Keratinocyte (primary cell): ENCODE data around the gene SCN8A. TPM values are rescaled to one million over a fixed set of nuclear protein-coding genes. Genes with fewer than 3 reads are reported as not detected.

ENCODE experiments used
- DNase-seq: peaks from one replicate; pipeline ENCODE4 v3.0.0-alpha.2; 2011; ENCODE audit warnings: low read depth, missing footprints, low spot score
- FAIRE-seq: peaks from 2 replicates; lab custom pipeline; 2011; peaks lifted over from hg19 to GRCh38; lab: Jason Lieb, UNC
- H2AFZ ChIP-seq: 2 replicates; pipeline ENCODE4 v1.6.0; 2012; ENCODE audit warnings: low read length, control low read depth, inconsistent platforms; ENCODE audit not compliant: control insufficient read depth
- H3K27ac ChIP-seq: 2 replicates; pipeline ENCODE4 v1.5.1; 2011; ENCODE audit warnings: low read length; ENCODE audit not compliant: control insufficient read depth, insufficient read depth
- H3K27me3 ChIP-seq: 3 replicates; pipeline ENCODE4 v1.6.0; 2011; ENCODE audit warnings: low read length; ENCODE audit not compliant: control insufficient read depth, insufficient read depth; ENCODE audit errors: extremely low read depth
- H3K36me3 ChIP-seq, 2 experiments: 2 replicates in 1 of 2; 3 replicates in 1 of 2; pipeline ENCODE4 v1.5.1; 2011; ENCODE audit warnings: low read length in 2 of 2, mild to moderate bottlenecking in 1 of 2; ENCODE audit not compliant: control insufficient read depth in 2 of 2, insufficient read depth in 2 of 2; ENCODE audit errors: extremely low read depth in 1 of 2
- H3K4me1 ChIP-seq: 3 replicates; pipeline ENCODE4 v1.5.1; 2011; ENCODE audit warnings: low read length; ENCODE audit not compliant: control insufficient read depth, insufficient read depth; ENCODE audit errors: extremely low read depth
- H3K4me2 ChIP-seq: 3 replicates; pipeline ENCODE4 v1.6.0; 2011; ENCODE audit warnings: low read depth, low read length; ENCODE audit not compliant: control insufficient read depth, insufficient read depth; ENCODE audit errors: extremely low read depth
- H3K4me3 ChIP-seq, 3 experiments: fragments of 200-600 bp in 1 of 3; sonication (generic) in 1 of 3; 2 replicates in 2 of 3; 3 replicates in 1 of 3; pipeline ENCODE4 v1.5.1; 2011 to 2016; ENCODE audit warnings: low read length in 3 of 3, mild to moderate bottlenecking in 3 of 3, control low read depth in 2 of 3, inconsistent platforms in 1 of 3, low read depth in 1 of 3, mixed read lengths in 1 of 3, mixed run types in 1 of 3, moderate library complexity in 1 of 3; ENCODE audit not compliant: control insufficient read depth in 2 of 3, insufficient read depth in 2 of 3; ENCODE audit errors: extremely low read depth in 1 of 3
- H3K79me2 ChIP-seq: 2 replicates; pipeline ENCODE4 v1.6.0; 2012; ENCODE audit warnings: low read length; ENCODE audit not compliant: control insufficient read depth, insufficient read depth
- H3K9ac ChIP-seq: 3 replicates; pipeline ENCODE4 v1.6.0; 2011; ENCODE audit warnings: low read length; ENCODE audit not compliant: control insufficient read depth, insufficient read depth; ENCODE audit errors: extremely low read depth
- H3K9me1 ChIP-seq: 3 replicates; pipeline ENCODE4 v1.6.0; 2011; ENCODE audit warnings: low read length; ENCODE audit not compliant: control insufficient read depth, insufficient read depth; ENCODE audit errors: extremely low read depth
- H3K9me3 ChIP-seq: 2 replicates; pipeline ENCODE4 v1.5.1; 2012; ENCODE audit warnings: low read depth, low read length; ENCODE audit not compliant: control insufficient read depth
- H4K20me1 ChIP-seq: 3 replicates; pipeline ENCODE4 v1.6.0; 2011; ENCODE audit warnings: low read length; ENCODE audit not compliant: control insufficient read depth, insufficient read depth; ENCODE audit errors: extremely low read depth
- CTCF ChIP-seq, 3 experiments: IDR thresholded peaks in 1 of 3; conservative IDR thresholded peaks in 1 of 3; optimal IDR thresholded peaks in 1 of 3; 2 replicates in 2 of 3; 3 replicates in 1 of 3; pipeline versions ENCODE3 to v1.5.1; 2011; ENCODE audit warnings: low read length in 3 of 3, mild to moderate bottlenecking in 3 of 3, moderate library complexity in 2 of 3, control low read depth in 1 of 3, inconsistent platforms in 1 of 3; ENCODE audit not compliant: insufficient read depth in 2 of 3; ENCODE audit errors: extremely low read depth in 1 of 3
- EZH2 ChIP-seq: IDR thresholded peaks from one replicate; pipeline ENCODE4 v1.6.1; 2012; ENCODE audit warnings: inconsistent platforms, mild to moderate bottlenecking, low read length, moderate library complexity
- dilution Hi-C: fragments of 300-500 bp; cut with MboI; formaldehyde crosslinking; loops from one replicate; pipeline ENCODE4 v1.7.0; 2020; ENCODE audit warnings: low sequenced_read_pairs; ENCODE audit not compliant: extremely low pct_ligation_motif_present
- polyA plus RNA-seq, 5 experiments: library from polyadenylated mRNA; depleted of rRNA in 3 of 5; stranded (reverse) in 3 of 5; stranded (forward) in 1 of 5; unstranded in 1 of 5; fragments of >200 nt; gene quantifications; 1 replicate in 1 of 5; 2 replicates in 3 of 5; 3 replicates in 1 of 5; pipeline versions ENCODE4 v1.2.1 to v1.2.3, GENCODE V29; 2011 to 2012; ENCODE audit warnings: missing spikeins in 2 of 5, low read depth in 1 of 5, low replicate concordance in 1 of 5

The SCN8A gene
- polyA plus RNA-seq, 1 donor (not counting 4 experiments of a cell fraction or from before 2014, with no cell fraction given) = 1.1 TPM

- Histone ChIP-seq H3K4me2 (no peak overlapping the region), H3K9me1 (no peaks in the 10 kb centered on the region), H2AFZ (no peak overlapping the region), H3K9ac (no peak overlapping the region), H3K27ac (no peak overlapping the region), H3K36me3 (no peaks in the 10 kb centered on the region), H3K9me3 (no peaks in the 10 kb centered on the region), H3K4me3 (no peak overlapping the region), H3K79me2 (no peaks in the 10 kb centered on the region), H3K4me1 (no peaks in the 10 kb centered on the region), H3K27me3 (peaks cover 41% of the 10 kb centered on the region), H4K20me1 (no peaks in the 10 kb centered on the region)
- TF ChIP-seq CTCF (optimal IDR thresholded peaks at IDR 0.05 in 1 of 3, IDR thresholded peaks at IDR 0.05 in 1 of 3, conservative IDR thresholded peaks at IDR 0.05 in 1 of 3; ENCODE audit: extremely low read depth in 1 of 3, insufficient read depth in 2 of 3, low read length in 3 of 3) = no peak
- TF ChIP-seq EZH2 = no peak
- dilution Hi-C loops = no loop called here
- FAIRE-seq (no peak), DNase-seq (no peak)
Observed at GRCh38 chr12:51815571-51815970, 224.5 kb downstream of the SCN8A start.

DNA sequence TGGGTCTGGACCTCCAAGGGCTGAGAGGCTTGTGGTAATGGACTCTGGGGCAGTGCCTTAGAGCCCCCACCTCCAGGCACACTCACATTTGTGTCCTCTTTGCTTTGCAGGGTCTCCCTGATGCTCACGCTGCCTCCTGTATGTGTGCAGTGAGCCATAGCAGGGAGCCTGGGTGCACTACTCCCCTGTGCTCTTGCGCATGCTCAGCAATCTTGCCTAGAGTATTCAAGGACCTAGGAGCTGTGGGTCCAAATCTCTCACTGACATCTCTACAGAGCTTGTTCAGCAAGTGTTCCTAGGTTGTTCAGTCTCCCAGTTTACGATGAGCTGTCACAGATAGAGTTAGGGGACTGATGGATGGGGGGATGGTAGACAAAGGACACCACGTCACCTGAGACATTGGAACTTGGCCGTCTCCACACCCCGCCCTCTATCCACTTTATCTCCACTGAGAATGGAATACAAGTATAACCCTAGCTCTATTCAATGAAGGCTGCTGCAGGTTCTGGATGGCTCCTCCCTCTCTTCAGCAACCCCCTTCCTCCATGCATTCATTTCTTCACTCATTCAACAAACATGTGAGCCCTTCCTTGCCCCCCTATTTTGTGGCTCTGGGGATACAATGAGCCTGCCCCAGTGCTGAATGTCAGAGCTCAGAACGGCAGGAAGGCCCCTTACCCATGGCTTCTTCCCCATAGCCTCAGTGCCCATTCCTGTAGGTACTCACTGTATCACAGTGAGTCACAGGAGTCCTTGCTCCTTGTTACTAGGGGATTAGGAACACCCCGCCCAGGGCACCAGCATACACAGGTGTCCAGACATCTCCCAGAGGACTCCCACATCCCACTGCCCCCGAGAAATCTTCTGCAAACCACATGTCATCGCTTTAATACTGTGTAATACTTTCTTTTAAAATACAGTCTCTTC lies 226.3 kb downstream of the SCN8A start:
- Histone ChIP-seq H3K9ac (no peak overlapping the region), H3K27ac (no peak overlapping the region), H3K9me3 (no peaks in the 10 kb centered on the region), H2AFZ (no peak overlapping the region), H3K27me3 (peaks cover 56% of the 10 kb centered on the region), H3K4me3 (no peak overlapping the region), H3K4me1 (no peaks in the 10 kb centered on the region), H3K36me3 (no peaks in the 10 kb centered on the region), H3K79me2 (no peaks in the 10 kb centered on the region), H4K20me1 (no peaks in the 10 kb centered on the region), H3K4me2 (no peak overlapping the region), H3K9me1 (no peaks in the 10 kb centered on the region)
- no peak for TF ChIP-seq EZH2
- TF ChIP-seq CTCF (optimal IDR thresholded peaks at IDR 0.05 in 1 of 3, IDR thresholded peaks at IDR 0.05 in 1 of 3, conservative IDR thresholded peaks at IDR 0.05 in 1 of 3; ENCODE audit: extremely low read depth in 1 of 3, insufficient read depth in 2 of 3, low read length in 3 of 3) = no peak
- FAIRE-seq = no peak
- dilution Hi-C loops = no loop called here
- DNase-seq = no peak
